HEK293 (cell line): ENCODE data around the gene DGKZ.

Source experiments
- CTCF ChIA-PET: fragments of 350-600 bp; formaldehyde crosslinking; extraction: SDS; loops from one replicate; lab custom pipeline; 2021; ENCODE audit warnings: antibody characterized with exemption; lab: Yijun Ruan, JAX
- POLR2A ChIA-PET: fragments of 300-600 bp; formaldehyde crosslinking; extraction: SDS; loops from one replicate; lab custom pipeline; 2020; ENCODE audit warnings: antibody characterized with exemption, inconsistent platforms; lab: Yijun Ruan, JAX
- H3K27ac ChIP-seq: fragments of 200-500 bp; sonication (Bioruptor generic); 2 replicates; pipeline ENCODE4 v1.5.1; 2014; ENCODE audit warnings: low read depth, low read length, control low read depth, inconsistent platforms; ENCODE audit errors: extremely low read depth
- H3K36me3 ChIP-seq, 2 experiments: fragments of 200-500 bp in 1 of 2; sonication (Bioruptor generic) in 1 of 2; 1 replicate in 1 of 2; 2 replicates in 1 of 2; pipeline ENCODE4 v1.5.1; 2014 to 2017; ENCODE audit warnings: inconsistent platforms in 2 of 2, low read length in 2 of 2; ENCODE audit not compliant: control insufficient read depth in 2 of 2, insufficient read depth in 1 of 2
- H3K4me1 ChIP-seq: fragments of 200-500 bp; sonication (Bioruptor generic); 2 replicates; pipeline ENCODE4 v1.5.1; 2014; ENCODE audit warnings: mild to moderate bottlenecking, low read length, inconsistent platforms; ENCODE audit not compliant: control insufficient read depth, insufficient read depth
- H3K4me3 ChIP-seq: 2 replicates; pipeline ENCODE4 v1.5.1; 2011; ENCODE audit warnings: low read depth, mild to moderate bottlenecking, control low read depth, low read length, moderate library complexity
- H3K9me3 ChIP-seq: fragments of 200-500 bp; sonication (Bioruptor generic); 2 replicates; pipeline ENCODE4 v1.5.1; 2014; ENCODE audit warnings: low read depth, low read length, inconsistent platforms; ENCODE audit not compliant: control insufficient read depth, insufficient read depth
- BCL11A ChIP-seq: fragments of 450-650 bp; formaldehyde crosslinking; IDR thresholded peaks from 2 replicates; pipeline ENCODE4 v1.5.1; 2016; ENCODE audit warnings: low read depth, missing biosample characterization, missing genetic modification characterization
- GLI4 ChIP-seq: fragments of 450-650 bp; formaldehyde crosslinking; IDR thresholded peaks from 2 replicates; pipeline ENCODE4 v1.5.1; 2016; ENCODE audit warnings: missing biosample characterization, missing genetic modification characterization
- GLIS1 ChIP-seq: fragments of 450-650 bp; formaldehyde crosslinking; IDR thresholded peaks from 2 replicates; pipeline ENCODE4 v1.5.1; 2016; ENCODE audit warnings: missing biosample characterization, missing genetic modification characterization
- KLF1 ChIP-seq: fragments of 450-650 bp; formaldehyde crosslinking; IDR thresholded peaks from 2 replicates; pipeline ENCODE4 v1.5.1; 2016; ENCODE audit warnings: missing biosample characterization, missing genetic modification characterization
- OVOL3 ChIP-seq: fragments of 450-650 bp; formaldehyde crosslinking; IDR thresholded peaks from 2 replicates; pipeline ENCODE4 v1.5.1; 2016; ENCODE audit warnings: missing biosample characterization, missing genetic modification characterization
- SP2 ChIP-seq: fragments of 450-650 bp; formaldehyde crosslinking; IDR thresholded peaks from 2 replicates; pipeline ENCODE4 v1.5.1; 2016; ENCODE audit warnings: missing biosample characterization, missing genetic modification characterization
- ZBTB1 ChIP-seq: fragments of 450-650 bp; formaldehyde crosslinking; IDR thresholded peaks from 2 replicates; pipeline ENCODE4 v1.5.1; 2016; ENCODE audit warnings: missing biosample characterization, missing genetic modification characterization
- ZBTB10 ChIP-seq: fragments of 450-650 bp; formaldehyde crosslinking; IDR thresholded peaks from 2 replicates; pipeline ENCODE4 v1.5.1; 2016; ENCODE audit warnings: missing biosample characterization, missing genetic modification characterization
- ZBTB21 ChIP-seq: fragments of 450-650 bp; formaldehyde crosslinking; IDR thresholded peaks from 2 replicates; pipeline ENCODE4 v1.5.1; 2017; ENCODE audit warnings: missing biosample characterization, missing genetic modification characterization
- ZBTB49 ChIP-seq: fragments of 450-650 bp; formaldehyde crosslinking; IDR thresholded peaks from 2 replicates; pipeline ENCODE4 v1.5.1; 2016; ENCODE audit warnings: missing biosample characterization, missing genetic modification characterization, low read depth
- ZNF155 ChIP-seq: fragments of 450-650 bp; formaldehyde crosslinking; IDR thresholded peaks from 2 replicates; pipeline ENCODE4 v1.5.1; 2016; ENCODE audit warnings: missing biosample characterization, missing genetic modification characterization
- ZNF2 ChIP-seq: fragments of 450-650 bp; formaldehyde crosslinking; IDR thresholded peaks from 2 replicates; pipeline ENCODE4 v1.5.1; 2016; ENCODE audit warnings: missing biosample characterization, missing genetic modification characterization
- ZNF211 ChIP-seq: fragments of 450-650 bp; formaldehyde crosslinking; IDR thresholded peaks from 2 replicates; pipeline ENCODE4 v1.5.1; 2016; ENCODE audit warnings: low read depth, missing biosample characterization, missing genetic modification characterization
- ZNF221 ChIP-seq: fragments of 450-650 bp; formaldehyde crosslinking; IDR thresholded peaks from 2 replicates; pipeline ENCODE4 v1.5.1; 2017; ENCODE audit warnings: missing biosample characterization, missing genetic modification characterization, borderline replicate concordance
- ZNF404 ChIP-seq: fragments of 450-650 bp; formaldehyde crosslinking; IDR thresholded peaks from 2 replicates; pipeline ENCODE4 v1.5.1; 2017; ENCODE audit warnings: missing biosample characterization, missing genetic modification characterization
- ZNF423 ChIP-seq: fragments of 450-650 bp; formaldehyde crosslinking; IDR thresholded peaks from 2 replicates; pipeline ENCODE4 v1.5.1; 2016; ENCODE audit warnings: missing biosample characterization, missing genetic modification characterization
- ZNF530 ChIP-seq: fragments of 450-650 bp; formaldehyde crosslinking; IDR thresholded peaks from 2 replicates; pipeline ENCODE4 v1.5.1; 2016; ENCODE audit warnings: low read depth, missing biosample characterization, missing genetic modification characterization
- ZNF544 ChIP-seq: fragments of 450-650 bp; formaldehyde crosslinking; IDR thresholded peaks from 2 replicates; pipeline ENCODE4 v1.5.0; 2017; ENCODE audit warnings: missing biosample characterization, missing genetic modification characterization
- ZNF623 ChIP-seq: fragments of 450-650 bp; formaldehyde crosslinking; IDR thresholded peaks from 2 replicates; pipeline ENCODE4 v1.5.1; 2016; ENCODE audit warnings: missing biosample characterization, missing genetic modification characterization
- ZNF624 ChIP-seq: fragments of 450-650 bp; formaldehyde crosslinking; IDR thresholded peaks from 2 replicates; pipeline ENCODE4 v1.5.1; 2017; ENCODE audit warnings: missing biosample characterization, missing genetic modification characterization
- ZNF626 ChIP-seq: fragments of 450-650 bp; sonication (Bioruptor Pico); formaldehyde crosslinking; IDR thresholded peaks from 2 replicates; pipeline ENCODE4 v1.5.1; 2018; ENCODE audit warnings: missing biosample characterization, missing genetic modification characterization, inconsistent platforms
- ZNF660 ChIP-seq: fragments of 450-650 bp; IDR thresholded peaks from 2 replicates; pipeline ENCODE4 v1.5.1; 2018; ENCODE audit warnings: missing biosample characterization, mild to moderate bottlenecking, missing genetic modification characterization
- ZNF664 ChIP-seq: fragments of 450-650 bp; formaldehyde crosslinking; IDR thresholded peaks from 2 replicates; pipeline ENCODE4 v1.5.1; 2016; ENCODE audit warnings: missing biosample characterization, missing genetic modification characterization
- ZNF670 ChIP-seq: fragments of 450-650 bp; formaldehyde crosslinking; IDR thresholded peaks from 2 replicates; pipeline ENCODE4 v1.5.1; 2016; ENCODE audit warnings: missing biosample characterization, missing genetic modification characterization, low read depth
- ZNF707 ChIP-seq: fragments of 450-650 bp; formaldehyde crosslinking; IDR thresholded peaks from 2 replicates; pipeline ENCODE4 v1.5.1; 2016; ENCODE audit warnings: missing biosample characterization, missing genetic modification characterization
- ZNF791 ChIP-seq: fragments of 450-650 bp; formaldehyde crosslinking; IDR thresholded peaks from 2 replicates; pipeline ENCODE4 v1.5.1; 2016; ENCODE audit warnings: missing biosample characterization, missing genetic modification characterization
- ZNF837 ChIP-seq: fragments of 450-650 bp; formaldehyde crosslinking; IDR thresholded peaks from 2 replicates; pipeline ENCODE4 v1.5.1; 2016; ENCODE audit warnings: missing biosample characterization, missing genetic modification characterization
- TF ChIP-seq, protein P1 (sequence below): sonication (generic); formaldehyde crosslinking; IDR thresholded peaks from 2 replicates; pipeline ENCODE4 v1.8.1; 2022; ENCODE audit warnings: mild to moderate bottlenecking, moderate library complexity, missing genetic modification reagents

Gene DGKZ

DNA sequence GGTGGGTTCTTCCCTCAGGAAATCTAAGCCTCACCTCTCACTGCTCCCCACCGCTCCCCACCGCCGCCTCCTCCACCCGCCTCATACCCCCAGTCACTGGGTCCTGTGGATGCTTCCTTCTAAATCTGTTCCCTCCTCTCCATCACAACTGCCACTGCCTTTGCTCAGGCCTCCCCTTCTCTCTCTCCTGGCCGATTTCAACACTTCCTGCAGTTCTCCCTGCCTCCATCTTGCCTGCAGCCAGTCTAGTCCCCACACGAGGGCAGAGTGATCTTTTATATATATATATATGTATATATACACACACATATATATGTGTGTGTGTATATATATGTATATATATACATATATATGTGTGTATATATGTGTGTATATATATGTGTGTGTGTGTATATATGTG, 42.0 kb upstream of the DGKZ start:
- CTCF ChIA-PET, result interaction anchor here (0.7 to 15.1 kb wide), 2 partner anchors 33 to 63 kb away, joined by 3 to 451 read pairs; no protein-coding TSS in a partner anchor

GRCh38 chr11:46306296-46306853, 40.9 kb upstream of the DGKZ start:
- H3K4me1 ChIP-seq, result no peaks in the 10 kb centered on the region
- CTCF ChIA-PET, result interaction anchor here (0.7 to 15.1 kb wide), 6 partner anchors 10 to 75 kb away, joined by 4 to 451 read pairs (median 27); no protein-coding TSS in a partner anchor
- no peak overlapping the region for H3K4me3 ChIP-seq
- no peak for TF ChIP-seq ZNF624 (tag by site-specific recombination)
- no peak for TF ChIP-seq ZNF670
- no peak for TF ChIP-seq ZNF221
- no peak for TF ChIP-seq GLI4 (tag by site-specific recombination)
- TF ChIP-seq, protein P1, sequence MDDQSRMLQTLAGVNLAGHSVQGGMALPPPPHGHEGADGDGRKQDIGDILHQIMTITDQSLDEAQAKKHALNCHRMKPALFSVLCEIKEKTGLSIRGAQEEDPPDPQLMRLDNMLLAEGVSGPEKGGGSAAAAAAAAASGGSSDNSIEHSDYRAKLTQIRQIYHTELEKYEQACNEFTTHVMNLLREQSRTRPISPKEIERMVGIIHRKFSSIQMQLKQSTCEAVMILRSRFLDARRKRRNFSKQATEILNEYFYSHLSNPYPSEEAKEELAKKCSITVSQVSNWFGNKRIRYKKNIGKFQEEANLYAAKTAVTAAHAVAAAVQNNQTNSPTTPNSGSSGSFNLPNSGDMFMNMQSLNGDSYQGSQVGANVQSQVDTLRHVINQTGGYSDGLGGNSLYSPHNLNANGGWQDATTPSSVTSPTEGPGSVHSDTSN, result no peak
- no peak for TF ChIP-seq ZNF626
- no peak for TF ChIP-seq GLIS1 (tag by site-specific recombination)
- TF ChIP-seq ZNF660 (tag by site-specific recombination), result no peak
- TF ChIP-seq ZNF707 (tag by site-specific recombination), result no peak
- TF ChIP-seq OVOL3 (tag by site-specific recombination), result no peak
- TF ChIP-seq ZNF544, result no peak
- TF ChIP-seq, all 188 proteins: peak for 0
- Histone ChIP-seq H3K36me3 (no peaks in the 10 kb centered on the region), H3K27ac (no peak overlapping the region), H3K9me3 (no peaks in the 10 kb centered on the region)
- POLR2A ChIA-PET, result interaction anchor here (1.7 kb wide), 1 partner anchor 63 kb away, joined by 10 read pairs; no protein-coding TSS in a partner anchor

More for the DNA sequence above, 42.0 kb upstream of the DGKZ start:
- Histone ChIP-seq H3K9me3 (no peaks in the 10 kb centered on the region), H3K27ac (no peak overlapping the region), H3K36me3 (no peaks in the 10 kb centered on the region), H3K4me1 (no peaks in the 10 kb centered on the region), H3K4me3 (no peak overlapping the region)
- TF ChIP-seq ZNF623 (tag by site-specific recombination), result no peak
- no peak for TF ChIP-seq ZNF211 (tag by site-specific recombination)
- no peak for TF ChIP-seq ZNF530 (tag by site-specific recombination)
- TF ChIP-seq ZBTB10 (tag by site-specific recombination), result no peak
- TF ChIP-seq ZNF837 (tag by site-specific recombination), result no peak
- TF ChIP-seq ZNF664 (tag by site-specific recombination), result no peak
- no peak for TF ChIP-seq ZBTB1 (tag by site-specific recombination)
- TF ChIP-seq ZNF2 (tag by site-specific recombination), result no peak
- TF ChIP-seq ZBTB21 (tag by site-specific recombination), result no peak
- no peak for TF ChIP-seq ZNF155 (tag by site-specific recombination)
- no peak for TF ChIP-seq SP2 (tag by site-specific recombination)
- no peak for TF ChIP-seq ZNF791 (tag by site-specific recombination)
- TF ChIP-seq ZNF544, result no peak
- no peak for TF ChIP-seq BCL11A (tag by site-specific recombination)
- no peak for TF ChIP-seq ZBTB49
- TF ChIP-seq ZNF404 (tag by site-specific recombination), result no peak
- no peak for TF ChIP-seq ZNF423 (tag by site-specific recombination)
- TF ChIP-seq KLF1, result no peak
- POLR2A ChIA-PET, result no interaction called here
